Psoas muscle (tissue), 8 donors: ENCODE measurements around the gene TGM1. TPM values are rescaled to one million over a fixed set of nuclear protein-coding genes. Genes with fewer than 3 reads are reported as not detected.

Source experiments
- ATAC-seq, 4 donors: fragments of 200-7000 bp; cut with Tn5 transposase; one replicate each; pipeline ENCODE4 v1.9.1; 2020; ENCODE audit warnings: moderate library complexity in 3 of 4, mild to moderate bottlenecking in 2 of 4
- DNase-seq, 2 donors: peaks; one replicate each; pipeline ENCODE4 v3.0.0-alpha.2; 2020
- H3K27ac ChIP-seq: fragments of 200-600 bp; one replicate; pipeline ENCODE4 v1.8.0; 2022
- H3K27me3 ChIP-seq, 3 donors: fragments of 200-600 bp in 1 of 3; one replicate each; pipeline versions ENCODE4 v1.6.1 to v1.8.0; 2013 to 2022; ENCODE audit warnings: low read length in 2 of 3, mild to moderate bottlenecking in 2 of 3, moderate library complexity in 1 of 3; ENCODE audit not compliant: insufficient read depth in 3 of 3
- H3K36me3 ChIP-seq, 2 donors: fragments of 200-600 bp in 1 of 2; one replicate each; pipeline versions ENCODE4 v1.6.1 to v1.8.0; 2013 to 2022; ENCODE audit warnings: low read depth in 1 of 2, mild to moderate bottlenecking in 1 of 2, moderate library complexity in 1 of 2; ENCODE audit not compliant: insufficient read depth in 1 of 2
- H3K4me1 ChIP-seq: fragments of 200-600 bp; one replicate; pipeline ENCODE4 v1.8.0; 2022
- H3K4me3 ChIP-seq: fragments of 200-600 bp; one replicate; pipeline ENCODE4 v1.8.0; 2022; ENCODE audit warnings: mild to moderate bottlenecking
- H3K9me3 ChIP-seq: fragments of 200-600 bp; one replicate; pipeline ENCODE4 v1.8.0; 2022
- WGBS, 3 donors: extraction: QIAGEN DNeasy Blood & Tissue Kit; methylation state at CpG; one replicate each; pipeline versions ENCODE4 v1.1.6 to v1.1.7; 2013; 5-methylcytosine and 5-hydroxymethylcytosine counted together
- intact Hi-C, 2 donors: fragments of 100-400 bp; cut with DNase I; formaldehyde crosslinking; loops; one replicate each; pipeline versions ENCODE4 v1.11.0 to v1.14.2; 2022
- polyA plus RNA-seq, 3 donors: library from polyadenylated mRNA; stranded (reverse); fragments of 200-250 nt; gene quantifications; one replicate each; pipeline ENCODE4 v1.2.3, GENCODE V29; 2013
- total RNA-seq, 4 donors: library from RNA; stranded (reverse); fragmentation: NEBNext Ultra II Directional in 2 of 4; extraction: Animal tissue kit (Norgen Biotek cat#: 25700) in 2 of 4; gene quantifications; one replicate each; pipeline versions ENCODE4 v1.2.1 to v1.2.4, GENCODE V29; 2021 to 2023
- TF ChIP-seq, protein P1 (sequence below): fragments of 200-600 bp; IDR thresholded peaks from one replicate; pipeline ENCODE4 v1.8.0; 2022; ENCODE audit warnings: antibody characterized with exemption
- donor health status: healthy with polysubstance abuse.
- donor health status: DM: no; HTN: no; CAD: no; lungs with moderate emphysema.
- donor health status: Bipolar disorder and iron deficiency.
- donor health status: healthy.
- donor health status: DM: yes; HTN: yes; CAD: no.
- donor health status: DM: no; HTN: no; CAD: no.
- donor health status: DM: no; HTN: no; CAD: no.
- donor health status: DM: yes; HTN: yes; CAD: no.

Gene TGM1
- total and polyA plus RNA-seq, 7 donors, result 0.17 to 1.3 (median 0.41) TPM; not detected in 1

DNA sequence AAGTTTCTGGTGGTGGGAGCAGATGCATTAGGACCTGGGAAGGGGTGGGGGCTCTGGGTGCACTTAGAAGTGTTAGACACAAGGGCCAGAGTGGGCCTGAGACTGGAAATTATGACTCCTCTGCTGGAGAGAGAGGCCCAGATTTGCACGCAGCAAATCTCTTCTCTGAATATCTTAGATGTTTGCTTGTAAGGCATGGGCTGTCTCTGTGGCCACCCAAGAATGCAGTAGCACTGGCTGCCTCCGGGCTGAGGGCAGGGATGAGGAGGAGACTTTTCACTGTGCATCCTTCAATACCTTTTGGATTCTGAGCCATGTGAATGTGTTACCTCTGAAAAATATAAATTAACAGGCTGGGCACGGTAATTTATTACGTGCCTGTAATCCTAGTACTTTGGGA is 22.4 kb upstream of the TGM1 start:
- ATAC-seq, result no peak
- Histone ChIP-seq H3K36me3 (peaks cover 0 to 12% of the 10 kb centered on the region in 2 donors), H3K27me3 (no peaks in the 10 kb centered on the region), H3K27ac (no peak overlapping the region), H3K9me3 (no peaks in the 10 kb centered on the region), H3K4me1 (no peaks in the 10 kb centered on the region), H3K4me3 (no peak overlapping the region)
- DNase-seq, result no peak
- WGBS, 3 donors, result 73 to 78% (median 75%) methylated on average over 4 of the region's 4 CpGs
- intact Hi-C loops, result no loop called here
- TF ChIP-seq, protein P1, sequence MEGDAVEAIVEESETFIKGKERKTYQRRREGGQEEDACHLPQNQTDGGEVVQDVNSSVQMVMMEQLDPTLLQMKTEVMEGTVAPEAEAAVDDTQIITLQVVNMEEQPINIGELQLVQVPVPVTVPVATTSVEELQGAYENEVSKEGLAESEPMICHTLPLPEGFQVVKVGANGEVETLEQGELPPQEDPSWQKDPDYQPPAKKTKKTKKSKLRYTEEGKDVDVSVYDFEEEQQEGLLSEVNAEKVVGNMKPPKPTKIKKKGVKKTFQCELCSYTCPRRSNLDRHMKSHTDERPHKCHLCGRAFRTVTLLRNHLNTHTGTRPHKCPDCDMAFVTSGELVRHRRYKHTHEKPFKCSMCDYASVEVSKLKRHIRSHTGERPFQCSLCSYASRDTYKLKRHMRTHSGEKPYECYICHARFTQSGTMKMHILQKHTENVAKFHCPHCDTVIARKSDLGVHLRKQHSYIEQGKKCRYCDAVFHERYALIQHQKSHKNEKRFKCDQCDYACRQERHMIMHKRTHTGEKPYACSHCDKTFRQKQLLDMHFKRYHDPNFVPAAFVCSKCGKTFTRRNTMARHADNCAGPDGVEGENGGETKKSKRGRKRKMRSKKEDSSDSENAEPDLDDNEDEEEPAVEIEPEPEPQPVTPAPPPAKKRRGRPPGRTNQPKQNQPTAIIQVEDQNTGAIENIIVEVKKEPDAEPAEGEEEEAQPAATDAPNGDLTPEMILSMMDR, result no peak

DNA sequence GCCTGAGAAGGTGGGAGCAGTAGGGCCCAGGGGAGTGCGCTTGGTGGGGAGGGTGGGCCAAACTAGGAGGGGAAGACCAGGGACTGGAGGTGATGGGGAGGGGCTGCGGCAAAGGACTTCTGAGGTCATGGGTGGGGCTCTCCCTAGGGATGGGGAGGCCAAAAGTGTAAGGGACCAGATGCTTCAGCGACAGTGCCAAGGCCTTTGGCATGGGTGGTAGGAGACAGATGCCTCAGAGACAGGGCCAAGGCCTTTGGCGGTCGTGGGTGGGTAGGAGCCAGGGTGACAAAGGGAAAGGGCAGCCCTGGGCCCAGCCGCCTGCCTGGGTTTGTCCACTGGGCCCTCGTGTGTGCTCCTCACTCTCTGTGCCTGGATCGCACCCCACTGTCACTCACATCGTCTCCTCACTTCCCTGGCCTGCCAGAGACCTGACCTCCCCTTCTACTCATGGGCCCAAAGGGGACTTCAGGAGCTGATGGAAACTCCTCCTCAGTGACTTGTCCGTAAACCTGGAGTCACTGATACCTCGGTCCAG is 21.6 kb upstream of the TGM1 start:
- H3K27me3 ChIP-seq, result no peaks in the 10 kb centered on the region
- intact Hi-C loops, result no loop called here
- WGBS, 3 donors, result 39 to 50% (median 46%) methylated on average over 10 to 11 of the region's 11 CpGs
- TF ChIP-seq, protein P1, result no peak
- no peak for ATAC-seq
- H3K9me3 ChIP-seq, result no peaks in the 10 kb centered on the region
- no peaks in the 10 kb centered on the region for H3K4me1 ChIP-seq
- DNase-seq, result no peak
- no peak overlapping the region for H3K27ac ChIP-seq
- H3K4me3 ChIP-seq, result no peak overlapping the region
- H3K36me3 ChIP-seq, result peaks cover 0 to 4% of the 10 kb centered on the region in 2 donors

DNA sequence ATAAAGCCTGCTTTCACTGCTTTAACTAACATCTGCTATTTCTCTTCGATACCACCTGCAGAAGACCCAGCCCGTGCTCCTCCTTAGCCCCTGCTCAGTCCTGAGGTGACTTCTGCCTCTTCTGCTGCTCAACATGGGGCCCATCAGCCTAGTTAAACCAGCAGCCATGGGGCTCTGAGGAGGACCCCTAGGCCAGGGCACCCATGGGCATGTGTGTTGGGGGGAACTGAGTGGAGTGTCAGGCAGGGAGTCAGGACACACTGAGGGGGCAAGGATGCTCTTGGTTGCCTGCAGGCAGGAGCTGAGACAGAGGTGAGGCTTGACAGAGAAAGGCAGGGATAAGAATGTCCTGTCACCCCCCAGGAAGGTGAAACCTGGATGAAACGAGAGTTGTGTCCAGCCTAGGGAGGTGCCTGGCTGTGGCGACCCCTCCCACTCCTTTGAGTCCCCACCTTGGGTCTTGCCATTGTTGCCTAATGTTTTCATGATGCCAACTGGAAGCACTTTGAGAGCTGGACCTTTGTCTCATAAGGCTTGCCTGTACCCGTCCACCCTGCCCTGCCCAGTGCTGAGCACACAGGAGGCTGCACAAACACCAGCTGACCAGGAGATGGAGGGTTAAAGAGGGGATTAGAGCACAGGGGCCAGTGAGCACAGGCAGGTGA is 21.0 kb upstream of the TGM1 start:
- ATAC-seq (no peak), DNase-seq (no peak)
- Histone ChIP-seq H3K4me1 (no peaks in the 10 kb centered on the region), H3K9me3 (no peaks in the 10 kb centered on the region), H3K4me3 (no peak overlapping the region), H3K36me3 (no peaks in the 10 kb centered on the region), H3K27me3 (no peaks in the 10 kb centered on the region), H3K27ac (no peak overlapping the region)
- 82 to 83% (median 83%) methylated on average over 5 of the region's 5 CpGs for WGBS, 3 donors
- intact Hi-C loops, result no loop called here
- TF ChIP-seq, protein P1, result no peak

- no peak for DNase-seq
- H3K36me3 ChIP-seq, result no peaks in the 10 kb centered on the region
- no peak for ATAC-seq
- H3K4me3 ChIP-seq, result no peak overlapping the region
- H3K27ac ChIP-seq, result no peak overlapping the region
- 53 to 60% (median 56%) methylated on average over 3 of the region's 3 CpGs for WGBS, 3 donors
- no peaks in the 10 kb centered on the region for H3K4me1 ChIP-seq
- TF ChIP-seq, protein P1, result no peak
- H3K27me3 ChIP-seq, result no peaks in the 10 kb centered on the region
- H3K9me3 ChIP-seq, result no peaks in the 10 kb centered on the region
- intact Hi-C loops, result no loop called here
These were observed 19.8 kb upstream of the TGM1 start for GRCh38 chr14:24282736-24283135.

DNA sequence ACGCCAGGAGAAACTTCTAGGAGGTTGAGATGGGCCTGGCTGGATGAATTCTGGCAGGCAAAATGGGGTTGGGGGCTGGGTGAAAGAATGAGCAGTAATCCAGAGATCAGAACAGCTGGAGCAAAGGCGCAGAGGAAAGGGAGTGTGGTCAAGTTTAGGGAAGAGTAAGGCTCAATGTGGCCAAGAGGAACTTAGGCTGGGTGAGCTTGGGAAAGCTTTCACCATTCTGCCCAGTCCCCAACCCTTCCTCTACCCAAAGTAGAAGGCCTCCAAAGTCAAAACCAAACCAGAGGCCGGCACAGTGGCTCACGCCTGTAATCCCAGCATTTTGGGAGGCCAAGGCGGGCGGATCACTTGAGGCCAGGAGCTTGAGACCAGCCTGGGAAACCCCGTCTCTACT is 18.7 kb upstream of the TGM1 start:
- H3K36me3 ChIP-seq, result no peaks in the 10 kb centered on the region
- ATAC-seq (no peak), DNase-seq (no peak)
- no peak overlapping the region for H3K4me3 ChIP-seq
- no peaks in the 10 kb centered on the region for H3K4me1 ChIP-seq
- no peaks in the 10 kb centered on the region for H3K9me3 ChIP-seq
- H3K27me3 ChIP-seq, result no peaks in the 10 kb centered on the region
- no peak overlapping the region for H3K27ac ChIP-seq
- 78 to 90% (median 79%) methylated on average over 5 to 7 of the region's 7 CpGs for WGBS, 3 donors
- TF ChIP-seq, protein P1, result no peak
- intact Hi-C loops, result no loop called here
